SU-DHL-6 (cell line): ENCODE results near the gene PSMA6.

Experiments
- CTCF ChIP-seq: fragments of 200-600 bp; sonication (generic); IDR thresholded peaks from one replicate; pipeline ENCODE4 v1.5.1; 2017; ENCODE audit warnings: antibody characterized with exemption, mild to moderate bottlenecking, low read length, moderate library complexity; ENCODE audit not compliant: insufficient read depth, poor library complexity, severe bottlenecking
- EZH2phosphoT487 ChIP-seq: fragments of 200-600 bp; sonication (generic), shearing (Covaris generic); conservative IDR thresholded peaks from 2 replicates; pipeline ENCODE4 v1.6.1; 2018; ENCODE audit warnings: mild to moderate bottlenecking, antibody characterized with exemption, low read length, moderate library complexity, mixed read lengths

GRCh38 chr14:35341751-35342488 lies 49.7 kb downstream of the PSMA6 start:
- TF ChIP-seq CTCF (no peak), EZH2phosphoT487 (no peak)
